Colonic mucosa (tissue), 4 donors: ENCODE measurements around the gene RTN4RL2. TPM values are rescaled to one million over a fixed set of nuclear protein-coding genes. Genes with fewer than 3 reads are reported as not detected.

Experiments
- DNase-seq: peaks from one replicate; pipeline ENCODE4 v3.0.0-alpha.2; 2020
- H3K27ac ChIP-seq: fragments of 200-600 bp; one replicate; pipeline ENCODE4 v1.8.0; 2021
- H3K27me3 ChIP-seq: fragments of 200-600 bp; one replicate; pipeline ENCODE4 v1.8.0; 2021
- H3K36me3 ChIP-seq: fragments of 200-600 bp; one replicate; pipeline ENCODE4 v1.8.0; 2021
- H3K4me1 ChIP-seq: fragments of 200-600 bp; one replicate; pipeline ENCODE4 v1.8.0; 2021; ENCODE audit warnings: mild to moderate bottlenecking
- H3K4me3 ChIP-seq: fragments of 200-600 bp; one replicate; pipeline ENCODE4 v1.8.0; 2021
- H3K9ac ChIP-seq, 2 donors: one replicate each; pipeline ENCODE4 v1.7.0; 2013; ENCODE audit warnings: control low read depth in 2 of 2, low read depth in 2 of 2, low read length in 2 of 2
- H3K9me3 ChIP-seq: fragments of 200-600 bp; one replicate; pipeline ENCODE4 v1.8.0; 2021
- CTCF ChIP-seq: fragments of 200-600 bp; IDR thresholded peaks from one replicate; pipeline ENCODE4 v1.8.0; 2022; ENCODE audit warnings: antibody characterized with exemption, mild to moderate bottlenecking
- intact Hi-C: fragments of 100-400 bp; cut with DNase I; formaldehyde crosslinking; loops from one replicate; pipeline ENCODE4 v1.14.1; 2022
- total RNA-seq, 2 donors: library from RNA; stranded (reverse); fragmentation: NEBNext Ultra II Directional in 1 of 2; extraction: Animal tissue kit (Norgen Biotek cat#: 25700) in 1 of 2; gene quantifications; one replicate each; pipeline ENCODE4 v1.2.1, GENCODE V29; 2021
- donor health status: healthy.
- donor health status: DM: no; HTN: no; CAD: no.
- donor health status: DM: no; HTN: no; CAD: no.

Gene RTN4RL2
- total RNA-seq: under 1 TPM; 0.54 to 0.82 TPM

GRCh38 chr11:57460022-57460757 is at the start of gene RTN4RL2:
Gene RTN4RL2 (plus strand): TSS chr11:57460528. CDS start chr11:57460866, 338 bp downstream.
- DNase-seq: peak; percentile 48
- Histone ChIP-seq H3K4me3 (peak within 1 kb of the TSS; percentile 38), H3K27me3 (peaks cover 35% of the 10 kb centered on the region), H3K27ac (no peak within 1 kb of the TSS), H3K9me3 (no peaks in the 10 kb centered on the region), H3K4me1 (peaks cover 15% of the 10 kb centered on the region), H3K9ac (peak within 1 kb of the TSS in 1 of 2 donors; percentile 26), H3K36me3 (no peaks in the 10 kb centered on the region)
- no peak for TF ChIP-seq CTCF
- intact Hi-C loops: no loop called here

- intact Hi-C loops: no loop called here
- no peaks in the 10 kb centered on the region for H3K4me1 ChIP-seq
- H3K27ac ChIP-seq: no peak overlapping the region
- no peak overlapping the region for H3K9ac ChIP-seq
- H3K36me3 ChIP-seq: no peaks in the 10 kb centered on the region
- no peak for DNase-seq
- H3K4me3 ChIP-seq: no peak overlapping the region
- H3K9me3 ChIP-seq: no peaks in the 10 kb centered on the region
- no peak for TF ChIP-seq CTCF
- no peaks in the 10 kb centered on the region for H3K27me3 ChIP-seq
Measured at GRCh38 chr11:57413681-57414080, 46.6 kb upstream of the RTN4RL2 start.

GRCh38 chr11:57414612-57415212 is 45.6 kb upstream of the RTN4RL2 start:
- H3K27ac ChIP-seq: no peak overlapping the region

GRCh38 chr11:57416436-57416835 is 43.9 kb upstream of the RTN4RL2 start:
- H3K27ac ChIP-seq: no peak overlapping the region
- H3K4me1 ChIP-seq: no peaks in the 10 kb centered on the region
- DNase-seq: no peak
- TF ChIP-seq CTCF: no peak
- H3K27me3 ChIP-seq: no peaks in the 10 kb centered on the region
- H3K36me3 ChIP-seq: no peaks in the 10 kb centered on the region
- intact Hi-C loops: no loop called here
- H3K9me3 ChIP-seq: no peaks in the 10 kb centered on the region
- H3K9ac ChIP-seq: no peak overlapping the region
- H3K4me3 ChIP-seq: no peak overlapping the region

More at GRCh38 chr11:57414612-57415212, 45.6 kb upstream of the RTN4RL2 start:
- no peak overlapping the region for H3K9ac ChIP-seq
- H3K27me3 ChIP-seq: no peaks in the 10 kb centered on the region
- H3K36me3 ChIP-seq: no peaks in the 10 kb centered on the region
- intact Hi-C loops: no loop called here
- H3K4me1 ChIP-seq: no peaks in the 10 kb centered on the region
- H3K4me3 ChIP-seq: no peak overlapping the region
- no peaks in the 10 kb centered on the region for H3K9me3 ChIP-seq
- no peak for TF ChIP-seq CTCF
- no peak for DNase-seq

- TF ChIP-seq CTCF: no peak
- H3K4me1 ChIP-seq: no peaks in the 10 kb centered on the region
- no peak overlapping the region for H3K4me3 ChIP-seq
- H3K9me3 ChIP-seq: no peaks in the 10 kb centered on the region
- intact Hi-C loops: no loop called here
- H3K27ac ChIP-seq: no peak overlapping the region
- no peak overlapping the region for H3K9ac ChIP-seq
- H3K27me3 ChIP-seq: no peaks in the 10 kb centered on the region
- DNase-seq: no peak
- no peaks in the 10 kb centered on the region for H3K36me3 ChIP-seq
Measured at GRCh38 chr11:57417056-57417455, 43.3 kb upstream of the RTN4RL2 start.
